GM12865 (cell line): ENCODE data around the gene KCNT1.

Experiments
- DNase-seq: peaks from one replicate; pipeline ENCODE4 v3.0.0; 2010; ENCODE audit warnings: low read depth
- H3K4me3 ChIP-seq: 2 replicates; pipeline ENCODE4 v1.5.1; 2011; ENCODE audit warnings: mild to moderate bottlenecking, low read depth, low read length, control low read depth
- CTCF ChIP-seq: IDR thresholded peaks from 2 replicates; pipeline ENCODE4 v1.5.1; 2011; ENCODE audit warnings: low read length, control low read depth, low read depth, inconsistent platforms; ENCODE audit not compliant: insufficient read depth; ENCODE audit errors: missing control alignments

The KCNT1 gene

GRCh38 chr9:135840107-135840506, 138.1 kb downstream of the KCNT1 start:
- TF ChIP-seq CTCF, result no peak
- no peak for DNase-seq
- no peak overlapping the region for H3K4me3 ChIP-seq

DNA sequence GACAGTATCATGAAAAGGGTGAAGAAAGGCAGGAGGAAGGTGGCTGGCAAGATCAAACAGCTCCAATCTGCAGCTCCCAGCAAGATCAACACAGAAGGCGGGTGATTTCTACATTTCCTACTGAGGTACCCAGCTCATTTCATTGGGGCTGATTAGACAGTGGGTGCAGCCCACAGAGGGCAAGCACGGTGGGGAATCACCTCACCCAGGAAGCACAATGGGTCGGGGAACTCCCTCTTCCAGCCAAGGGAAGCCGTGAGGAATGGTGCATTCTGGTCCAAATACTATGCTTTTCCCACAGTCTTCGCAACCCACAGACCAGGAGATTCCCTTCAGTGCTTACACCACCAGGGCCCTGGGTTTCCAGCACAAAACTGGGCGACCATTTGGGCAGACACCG, 138.6 kb downstream of the KCNT1 start:
- no peak for DNase-seq
- H3K4me3 ChIP-seq, result no peak overlapping the region
- TF ChIP-seq CTCF, result no peak
